A673 (cell line): ENCODE results near the gene BFAR. TPM values are rescaled to one million over a fixed set of nuclear protein-coding genes. Genes with fewer than 3 reads are reported as not detected.

Experiments used
- BruUV-seq: library from RNA; stranded (reverse); fragments of 400-500 nt; replicated peaks from 2 replicates; lab custom pipeline; 2021; lab: Mats Ljungman, UMichigan
- CTCF ChIA-PET: fragments of 300-600 bp; sonication (Branson Sonifier 250); formaldehyde crosslinking; loops from one replicate; lab custom pipeline; 2022; ENCODE audit warnings: antibody characterized with exemption; lab: Charles Lee
- POLR2A ChIA-PET: fragments of 300-600 bp; sonication (Branson Sonifier 250); formaldehyde crosslinking; loops from one replicate; lab custom pipeline; 2022; ENCODE audit warnings: antibody characterized with exemption; ENCODE audit not compliant: low non-redundant PET; lab: Charles Lee
- DNase-seq: peaks from one replicate; pipeline ENCODE4 v3.0.0-alpha.2; 2015; ENCODE audit warnings: low spot score
- H3K27ac ChIP-seq: fragments of 200-600 bp; sonication (generic); 2 replicates; pipeline ENCODE4 v1.5.1; 2016; ENCODE audit warnings: mixed run types, low read depth, mild to moderate bottlenecking, mixed read lengths, antibody characterized with exemption, low read length; ENCODE audit not compliant: poor library complexity, severe bottlenecking
- H3K27me3 ChIP-seq: fragments of 200-600 bp; sonication (generic); replicated peaks from 2 replicates; pipeline ENCODE4 v1.6.1; 2017; ENCODE audit warnings: mixed run types, low read depth, mild to moderate bottlenecking, mixed read lengths, antibody characterized with exemption, low read length; ENCODE audit not compliant: insufficient read depth, poor library complexity
- H3K36me3 ChIP-seq: fragments of 200-600 bp; sonication (generic); 2 replicates; pipeline ENCODE4 v1.6.1; 2016; ENCODE audit warnings: mixed run types, mild to moderate bottlenecking, mixed read lengths, antibody characterized with exemption, low read length; ENCODE audit not compliant: insufficient read depth, poor library complexity, severe bottlenecking
- H3K4me1 ChIP-seq: fragments of 200-600 bp; sonication (generic); 2 replicates; pipeline ENCODE4 v1.6.1; 2017; ENCODE audit warnings: mixed run types, mild to moderate bottlenecking, mixed read lengths, antibody characterized with exemption, low read length; ENCODE audit not compliant: insufficient read depth, poor library complexity, severe bottlenecking
- H3K4me3 ChIP-seq: fragments of 200-600 bp; sonication (generic); 2 replicates; pipeline ENCODE4 v1.5.1; 2016; ENCODE audit warnings: low read depth, mixed run types, mild to moderate bottlenecking, mixed read lengths, low read length; ENCODE audit not compliant: poor library complexity, severe bottlenecking
- H3K9me3 ChIP-seq: fragments of 200-600 bp; sonication (generic); 2 replicates; pipeline ENCODE4 v1.6.1; 2016; ENCODE audit warnings: mixed run types, low read depth, mild to moderate bottlenecking, mixed read lengths, antibody characterized with exemption, low read length; ENCODE audit not compliant: poor library complexity, severe bottlenecking
- CTCF ChIP-seq: fragments of 300-800, 200-600 bp; sonication (generic); conservative IDR thresholded peaks from 2 replicates; pipeline ENCODE4 v1.5.1; 2017; ENCODE audit warnings: low read depth, mild to moderate bottlenecking, antibody characterized with exemption, low read length, moderate library complexity, mixed read lengths
- EZH2 ChIP-seq: fragments of 200-600 bp; sonication (generic); IDR thresholded peaks from 2 replicates; pipeline ENCODE4 v1.6.1; 2017; ENCODE audit warnings: borderline replicate concordance, low read depth, mild to moderate bottlenecking, mixed read lengths, antibody characterized with exemption, low read length; ENCODE audit not compliant: poor library complexity, severe bottlenecking
- intact Hi-C: fragments of 100-400 bp; cut with micrococcal nuclease; formaldehyde crosslinking; loops from one replicate; pipeline ENCODE4 v1.10.0; 2022; ENCODE audit not compliant: unreplicated experiment
- total RNA-seq: library from RNA; stranded (reverse); gene quantifications from 2 replicates; pipeline ENCODE4 v1.2.3, GENCODE V29; 2021

The BFAR gene
- total RNA-seq, 1 experiment from 2014 or later: 58.5 TPM

- no TSS peak for BruUV-seq
- CTCF ChIA-PET: no interaction called here
- peaks cover 14% of the 10 kb centered on the region for H3K4me1 ChIP-seq
- no peak for DNase-seq
- TF ChIP-seq EZH2: no peak
- TF ChIP-seq CTCF: no peak
- H3K4me3 ChIP-seq: no peak overlapping the region
- intact Hi-C loops: no loop called here
- POLR2A ChIA-PET: interaction anchor here (0.7 kb wide), 1 partner anchor 801 kb away, joined by 3 read pairs; no protein-coding TSS in a partner anchor
- H3K27me3 ChIP-seq: no peaks in the 10 kb centered on the region
- no peaks in the 10 kb centered on the region for H3K9me3 ChIP-seq
- peaks cover 64% of the 10 kb centered on the region for H3K36me3 ChIP-seq
- H3K27ac ChIP-seq: no peak overlapping the region
Observed at GRCh38 chr16:14611660-14612059, 21.1 kb upstream of the BFAR start.

GRCh38 chr16:14613991-14614390, 18.8 kb upstream of the BFAR start:
- no peak overlapping the region for H3K4me3 ChIP-seq
- ChIA-PET POLR2A (no interaction called here), CTCF (no interaction called here)
- DNase-seq: no peak
- intact Hi-C loops: no loop called here
- BruUV-seq: no TSS peak
- peaks cover 5% of the 10 kb centered on the region for H3K4me1 ChIP-seq
- no peaks in the 10 kb centered on the region for H3K9me3 ChIP-seq
- H3K36me3 ChIP-seq: peaks cover 47% of the 10 kb centered on the region
- H3K27me3 ChIP-seq: no peaks in the 10 kb centered on the region
- H3K27ac ChIP-seq: no peak overlapping the region
- no peak for TF ChIP-seq CTCF
- TF ChIP-seq EZH2: no peak

GRCh38 chr16:14616280-14616679, 16.5 kb upstream of the BFAR start:
- Histone ChIP-seq H3K4me1 (no peaks in the 10 kb centered on the region), H3K9me3 (no peaks in the 10 kb centered on the region), H3K27me3 (no peaks in the 10 kb centered on the region), H3K27ac (no peak overlapping the region), H3K4me3 (no peak overlapping the region), H3K36me3 (peaks cover 39% of the 10 kb centered on the region)
- intact Hi-C loops: no loop called here
- no peak for DNase-seq
- POLR2A ChIA-PET: no interaction called here
- CTCF ChIA-PET: no interaction called here
- no TSS peak for BruUV-seq
- TF ChIP-seq CTCF (no peak), EZH2 (no peak)
